Left ventricle myocardium inferior (tissue), 1 donor: ENCODE data around the gene ITPRIPL1. TPM values are rescaled to one million over a fixed set of nuclear protein-coding genes. Genes with fewer than 3 reads are reported as not detected.

ENCODE experiments used
- DNase-seq: peaks from one replicate; pipeline ENCODE4 v3.0.0-alpha.2; 2020
- H3K27ac ChIP-seq: fragments of 200-600 bp; replicated peaks from 2 replicates; pipeline ENCODE4 v1.8.0; 2021
- H3K27me3 ChIP-seq: fragments of 200-600 bp; 2 replicates; pipeline ENCODE4 v1.8.0; 2021; ENCODE audit warnings: low read depth
- H3K36me3 ChIP-seq: fragments of 200-600 bp; 2 replicates; pipeline ENCODE4 v1.8.0; 2021
- H3K4me1 ChIP-seq: fragments of 200-600 bp; 2 replicates; pipeline ENCODE4 v1.8.0; 2021
- H3K4me3 ChIP-seq: fragments of 200-600 bp; 2 replicates; pipeline ENCODE4 v1.8.0; 2021; ENCODE audit warnings: mild to moderate bottlenecking, moderate library complexity
- H3K9me3 ChIP-seq: fragments of 200-600 bp; replicated peaks from 2 replicates; pipeline ENCODE4 v1.8.0; 2021
- intact Hi-C: fragments of 100-400 bp; cut with micrococcal nuclease; formaldehyde crosslinking; loops from one replicate; pipeline ENCODE4 v1.11.0; 2022
- total RNA-seq: library from RNA; stranded (reverse); fragmentation: NEBNext Ultra II Directional; extraction: Animal tissue kit (Norgen Biotek cat#: 25700); gene quantifications from one replicate; pipeline ENCODE4 v1.2.1, GENCODE V29; 2021
- TF ChIP-seq, protein P1 (sequence below): fragments of 200-600 bp; IDR thresholded peaks from 2 replicates; pipeline ENCODE4 v1.8.0; 2021; ENCODE audit warnings: antibody characterized with exemption, mild to moderate bottlenecking, borderline replicate concordance
- donor health status: DM: no; HTN: yes; CAD: no; lungs with severe emphysema.

Gene ITPRIPL1
- total RNA-seq, 1 donor from 2014 or later, result 0.47 TPM

DNA sequence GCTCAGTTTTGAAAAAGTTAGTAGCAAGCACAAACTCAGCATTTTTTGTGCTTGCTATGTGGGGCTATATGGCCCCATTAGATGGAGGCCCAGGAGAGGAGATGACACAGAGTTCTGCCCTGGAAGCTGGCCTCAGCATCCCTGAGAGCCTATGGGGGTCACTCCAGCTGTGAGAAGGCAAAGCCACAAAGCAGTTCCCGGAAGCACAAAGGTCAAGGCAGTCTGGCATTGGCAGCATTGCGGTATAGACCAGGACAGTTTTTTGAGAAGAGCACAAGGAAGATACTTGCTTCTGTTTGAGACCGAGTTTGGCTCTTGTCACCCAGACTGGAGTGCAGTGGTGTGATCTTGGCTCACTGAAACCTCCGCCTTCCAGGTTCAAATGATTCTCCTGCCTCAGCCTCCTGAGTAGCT is 7.5 kb upstream of the ITPRIPL1 start:
- Histone ChIP-seq H3K9me3 (no peaks in the 10 kb centered on the region), H3K27me3 (peaks cover 62% of the 10 kb centered on the region), H3K27ac (no peak overlapping the region), H3K36me3 (no peaks in the 10 kb centered on the region), H3K4me1 (peaks cover 20% of the 10 kb centered on the region), H3K4me3 (no peak overlapping the region)
- DNase-seq, result no peak
- TF ChIP-seq, protein P1, sequence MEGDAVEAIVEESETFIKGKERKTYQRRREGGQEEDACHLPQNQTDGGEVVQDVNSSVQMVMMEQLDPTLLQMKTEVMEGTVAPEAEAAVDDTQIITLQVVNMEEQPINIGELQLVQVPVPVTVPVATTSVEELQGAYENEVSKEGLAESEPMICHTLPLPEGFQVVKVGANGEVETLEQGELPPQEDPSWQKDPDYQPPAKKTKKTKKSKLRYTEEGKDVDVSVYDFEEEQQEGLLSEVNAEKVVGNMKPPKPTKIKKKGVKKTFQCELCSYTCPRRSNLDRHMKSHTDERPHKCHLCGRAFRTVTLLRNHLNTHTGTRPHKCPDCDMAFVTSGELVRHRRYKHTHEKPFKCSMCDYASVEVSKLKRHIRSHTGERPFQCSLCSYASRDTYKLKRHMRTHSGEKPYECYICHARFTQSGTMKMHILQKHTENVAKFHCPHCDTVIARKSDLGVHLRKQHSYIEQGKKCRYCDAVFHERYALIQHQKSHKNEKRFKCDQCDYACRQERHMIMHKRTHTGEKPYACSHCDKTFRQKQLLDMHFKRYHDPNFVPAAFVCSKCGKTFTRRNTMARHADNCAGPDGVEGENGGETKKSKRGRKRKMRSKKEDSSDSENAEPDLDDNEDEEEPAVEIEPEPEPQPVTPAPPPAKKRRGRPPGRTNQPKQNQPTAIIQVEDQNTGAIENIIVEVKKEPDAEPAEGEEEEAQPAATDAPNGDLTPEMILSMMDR, result no peak
- intact Hi-C loops, result no loop called here

DNA sequence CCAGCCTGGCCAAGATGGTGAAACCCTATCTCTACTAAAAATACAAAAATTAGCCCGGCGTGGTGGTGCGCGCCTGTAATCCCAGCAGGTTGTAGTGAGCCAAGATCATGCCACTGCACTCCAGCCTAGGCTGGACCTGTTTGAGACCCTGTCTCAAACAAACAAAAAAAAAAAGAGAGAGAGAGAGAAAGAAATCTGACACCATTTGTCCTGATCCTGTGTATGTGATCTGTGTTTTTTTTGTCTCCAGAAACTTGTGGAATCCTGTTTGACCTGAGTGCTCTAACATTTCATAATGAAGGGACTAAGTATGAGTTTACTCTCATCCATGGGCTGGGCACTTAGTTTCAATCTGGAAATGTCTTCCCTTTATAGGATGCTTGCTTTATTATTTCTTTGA is 6.4 kb upstream of the ITPRIPL1 start:
- Histone ChIP-seq H3K36me3 (no peaks in the 10 kb centered on the region), H3K27ac (no peak overlapping the region), H3K9me3 (no peaks in the 10 kb centered on the region), H3K27me3 (peaks cover 73% of the 10 kb centered on the region), H3K4me1 (peaks cover 20% of the 10 kb centered on the region), H3K4me3 (no peak overlapping the region)
- intact Hi-C loops, result no loop called here
- DNase-seq, result no peak
- TF ChIP-seq, protein P1, result no peak

DNA sequence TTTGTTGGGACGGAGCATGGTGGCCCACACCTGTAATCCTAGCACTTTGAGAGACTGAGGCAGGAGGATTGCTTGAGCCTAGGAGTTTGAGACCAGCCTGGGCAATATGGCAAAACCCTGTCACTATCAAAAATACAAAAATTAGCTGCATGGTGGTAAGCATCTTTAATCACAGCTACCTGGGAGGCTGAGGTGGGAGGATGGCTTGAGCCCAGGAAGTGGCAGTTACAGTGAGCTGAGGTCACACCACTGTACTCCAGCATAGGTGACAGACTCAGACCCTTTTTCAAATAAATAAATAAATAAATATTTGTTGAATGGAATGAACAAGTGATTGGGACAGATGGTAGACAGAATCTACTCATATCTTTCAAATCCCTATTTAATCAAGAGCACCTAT is 5.7 kb upstream of the ITPRIPL1 start:
- H3K9me3 ChIP-seq, result no peaks in the 10 kb centered on the region
- intact Hi-C loops, result no loop called here
- H3K27ac ChIP-seq, result no peak overlapping the region
- H3K4me1 ChIP-seq, result peaks cover 20% of the 10 kb centered on the region
- H3K27me3 ChIP-seq, result peaks cover 80% of the 10 kb centered on the region
- TF ChIP-seq, protein P1, result no peak
- no peaks in the 10 kb centered on the region for H3K36me3 ChIP-seq
- DNase-seq, result no peak
- H3K4me3 ChIP-seq, result no peak overlapping the region

DNA sequence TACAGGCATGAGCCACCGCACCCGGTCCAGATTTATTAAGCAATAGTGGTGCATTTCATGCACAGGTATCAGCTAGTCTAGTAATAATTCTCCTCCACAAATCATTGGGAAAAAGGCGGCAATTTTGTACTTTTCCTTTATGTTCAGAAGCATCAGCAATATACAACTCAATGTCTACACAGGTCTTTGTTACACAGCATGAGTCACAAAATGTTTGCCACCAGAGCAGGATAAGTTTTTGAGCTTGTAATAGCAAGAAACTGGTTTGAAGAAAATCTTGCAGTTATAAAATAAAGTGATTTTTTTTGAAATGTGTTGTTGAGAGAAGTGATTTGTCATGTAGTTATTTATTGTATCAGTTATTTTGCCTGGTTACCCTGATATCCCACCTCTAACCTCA is 4.8 kb upstream of the ITPRIPL1 start:
- no peaks in the 10 kb centered on the region for H3K9me3 ChIP-seq
- peak overlapping the region; percentile 80 for H3K4me3 ChIP-seq
- no peak overlapping the region for H3K27ac ChIP-seq
- TF ChIP-seq, protein P1, result no peak
- no peak for DNase-seq
- H3K36me3 ChIP-seq, result no peaks in the 10 kb centered on the region
- peaks cover 26% of the 10 kb centered on the region for H3K4me1 ChIP-seq
- intact Hi-C loops, result no loop called here
- peaks cover 90% of the 10 kb centered on the region for H3K27me3 ChIP-seq

DNA sequence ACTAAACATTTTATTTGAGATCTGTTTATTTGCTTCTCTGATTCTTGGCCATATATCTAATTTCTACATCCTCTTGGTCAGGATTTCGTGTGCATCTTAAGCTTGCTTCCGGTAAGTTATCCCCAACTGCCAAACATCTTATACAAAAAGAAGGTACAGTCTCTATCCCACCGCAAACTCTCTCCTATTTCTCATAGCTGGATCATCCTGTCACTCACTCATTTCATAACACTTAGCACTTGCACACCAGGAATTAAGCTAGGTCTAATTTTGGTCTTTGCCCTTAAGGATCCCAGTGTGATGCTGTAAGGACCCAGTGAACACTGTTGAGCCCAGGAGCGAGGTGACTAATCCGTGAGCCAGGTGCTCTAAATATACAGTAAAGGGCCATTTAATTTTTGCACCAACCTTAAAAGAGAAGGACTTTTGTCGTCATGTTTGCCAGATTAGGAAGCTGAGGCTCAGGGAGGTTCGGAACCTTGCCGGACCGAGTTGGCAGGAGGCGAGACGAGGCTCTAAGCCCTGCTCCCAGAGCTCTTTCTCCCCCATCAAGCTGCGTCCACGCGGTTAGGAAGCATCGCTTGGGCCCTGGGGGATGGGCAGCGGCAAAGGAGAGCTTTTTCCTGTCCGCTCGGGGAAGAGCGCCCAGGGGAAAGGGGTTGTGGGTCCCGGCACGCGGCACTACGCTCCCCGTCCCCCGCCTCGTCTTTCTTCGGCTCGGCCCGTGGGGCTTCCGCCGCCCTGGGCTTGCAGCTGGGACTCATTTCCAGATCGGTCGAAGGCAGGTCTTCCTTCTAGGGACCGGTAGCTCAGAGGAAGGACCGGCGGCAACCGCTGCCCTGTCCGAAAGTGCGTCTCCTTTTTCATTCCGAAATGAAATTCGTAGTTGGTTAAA is 4.1 kb upstream of the ITPRIPL1 start:
- Histone ChIP-seq H3K27me3 (peaks cover 96% of the 10 kb centered on the region), H3K4me1 (peaks cover 32% of the 10 kb centered on the region), H3K4me3 (peak overlapping the region; percentile 80), H3K9me3 (no peaks in the 10 kb centered on the region), H3K27ac (peak overlapping the region; percentile 78), H3K36me3 (no peaks in the 10 kb centered on the region)
- DNase-seq, result no peak
- intact Hi-C loops, result no loop called here
- TF ChIP-seq, protein P1, result no peak
